ENCODE results near the gene PELO. TPM values are rescaled to one million over a fixed set of nuclear protein-coding genes. Genes with fewer than 3 reads are reported as not detected.
A peak's percentile ranks its signal among the peaks of the same experiment; 100 is the strongest.
"Not testable (repeated sequence)": the region's sequence is repeated elsewhere in the genome, so short reads cannot be mapped to it uniquely, and the experiment has no call there.

PELO gene
- 10 to 100 TPM; 27.9 to 34.6 (median 29.9) TPM for polyA plus RNA-seq (ENCODE audit: insufficient read length in 4 of 4)

GRCh38 chr5:52787600-52788504 lies at the start of gene PELO, which contains the start of gene ITGA1:
TSS of gene PELO (plus strand) at chr5:52787916. CDS start at chr5:52800395, 12,479 bp downstream.
TSS of gene ITGA1 (plus strand) at chr5:52787916. CDS start at chr5:52788354, 438 bp downstream.
- DNase-seq (ENCODE audit: low read depth in 4 of 4, low spot score in 3 of 4): peak; percentile 63 to 76 (median 66)

DNA sequence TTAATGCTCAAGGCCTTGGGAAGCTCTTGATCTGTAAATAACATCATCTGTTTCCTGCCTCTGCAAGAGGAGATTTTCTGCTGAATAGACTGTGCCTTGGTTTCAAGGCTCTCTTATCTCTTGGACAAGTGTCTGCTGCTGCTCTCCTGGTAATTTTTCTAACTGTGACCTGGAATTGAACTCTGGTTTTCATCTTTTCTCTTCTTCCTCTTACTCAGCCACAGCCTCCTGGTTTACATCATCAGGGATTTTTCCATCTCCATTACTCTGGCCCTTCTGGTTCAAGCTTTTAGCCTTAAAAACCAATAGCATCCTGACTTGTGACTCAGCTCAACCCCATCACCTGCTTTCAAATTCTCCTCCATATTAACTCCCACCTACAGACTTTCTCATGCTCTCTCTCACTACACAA lies 49.6 kb upstream of the PELO start:
- DNase-seq (ENCODE audit: low read depth in 4 of 4, low spot score in 3 of 4): no peak

DNA sequence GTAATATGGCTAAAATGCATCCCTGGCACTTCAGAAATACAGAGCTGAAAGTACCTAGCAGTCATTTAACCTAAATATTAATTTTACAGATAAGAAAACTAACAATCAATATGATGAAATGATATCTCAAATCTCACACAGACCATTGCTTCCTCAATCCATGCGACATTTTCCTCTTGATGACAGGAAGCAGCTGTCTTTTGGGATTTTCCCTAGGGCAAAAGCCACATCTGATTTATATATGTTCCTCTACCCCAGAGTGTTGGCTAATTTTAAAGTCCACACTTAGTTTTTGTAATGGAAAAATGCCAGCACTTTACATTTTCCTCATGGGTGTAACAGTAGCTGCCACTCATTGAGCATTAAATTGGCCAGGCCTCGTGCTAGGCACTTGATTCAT lies 47.7 kb upstream of the PELO start:
- DNase-seq (ENCODE audit: low read depth in 4 of 4, low spot score in 3 of 4): no peak

DNA sequence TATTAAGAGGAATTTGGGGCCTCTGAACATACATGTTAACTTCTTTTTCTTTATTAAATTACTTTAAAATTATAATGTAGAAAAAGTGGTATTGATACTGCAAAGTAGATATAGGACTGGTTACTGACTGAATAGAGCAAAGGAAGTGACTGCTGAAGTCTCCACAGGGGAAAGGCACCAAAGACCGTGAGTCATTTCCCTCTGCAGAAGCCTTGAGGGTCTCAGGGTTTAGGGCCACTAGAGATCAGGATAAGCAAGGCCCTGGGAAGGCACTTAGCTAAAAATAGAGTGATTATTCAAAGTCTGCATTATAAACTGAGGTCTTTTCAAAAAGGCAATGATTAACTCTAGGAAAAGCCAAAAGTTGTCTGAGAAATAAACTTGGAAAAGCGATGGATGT lies 44.7 kb upstream of the PELO start:
- DNase-seq (ENCODE audit: low read depth in 4 of 4, low spot score in 3 of 4): no peak

DNA sequence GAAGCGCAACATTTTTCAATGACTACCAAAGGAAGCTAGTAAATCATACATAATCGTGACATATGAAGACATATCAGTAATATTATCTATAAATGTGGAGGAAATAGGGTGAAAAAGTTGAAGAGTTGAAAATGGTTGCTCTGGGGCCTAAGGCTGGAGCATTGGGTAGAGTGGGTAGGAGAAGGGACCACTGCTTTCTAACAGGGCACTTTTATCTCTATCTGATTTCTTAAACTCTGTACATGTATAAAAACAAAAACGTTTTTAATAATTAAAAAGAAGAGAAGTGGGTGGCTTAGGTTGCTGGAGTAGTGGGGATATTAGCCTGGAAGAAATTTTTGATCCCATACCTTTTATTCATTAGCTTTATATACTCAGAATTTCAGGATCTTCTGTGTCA lies 44.2 kb upstream of the PELO start:
- DNase-seq (ENCODE audit: low read depth in 4 of 4, low spot score in 3 of 4): no peak

- no peak for DNase-seq (ENCODE audit: low read depth in 4 of 4, low spot score in 3 of 4)
Observed at GRCh38 chr5:52743970-52744369, 43.7 kb upstream of the PELO start.

GRCh38 chr5:52744867-52745458 lies 42.8 kb upstream of the PELO start:
- DNase-seq (ENCODE audit: low read depth in 4 of 4, low spot score in 3 of 4): not testable (repeated sequence)

- no peak for DNase-seq (ENCODE audit: low read depth in 4 of 4, low spot score in 3 of 4)
Observed at GRCh38 chr5:52746539-52746938, 41.2 kb upstream of the PELO start.

DNA sequence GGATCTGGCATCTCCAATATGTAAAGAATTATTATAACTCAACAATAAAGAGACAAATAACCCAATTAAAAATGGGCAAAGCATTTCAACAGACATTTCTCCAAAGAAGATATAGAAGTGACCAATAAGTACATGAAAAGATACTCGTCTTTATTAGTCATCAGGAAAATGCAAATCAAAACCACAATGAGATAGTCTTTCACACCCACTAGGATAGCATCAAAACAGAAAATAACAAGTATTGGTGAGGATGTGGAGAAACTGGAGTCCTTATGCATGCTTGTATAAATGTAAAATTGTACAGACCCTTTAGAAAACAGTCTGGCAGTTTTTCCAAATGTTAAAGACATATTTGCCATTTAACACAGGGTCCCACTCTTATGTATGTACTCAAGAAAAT lies 39.1 kb upstream of the PELO start:
- no peak for DNase-seq (ENCODE audit: low read depth in 4 of 4, low spot score in 3 of 4)

- no peak for DNase-seq (ENCODE audit: low read depth in 4 of 4, low spot score in 3 of 4)
Observed at GRCh38 chr5:52749666-52750065, 38.0 kb upstream of the PELO start.

GRCh38 chr5:52751137-52751536 lies 36.6 kb upstream of the PELO start:
- DNase-seq (ENCODE audit: low read depth in 4 of 4, low spot score in 3 of 4): no peak

DNA sequence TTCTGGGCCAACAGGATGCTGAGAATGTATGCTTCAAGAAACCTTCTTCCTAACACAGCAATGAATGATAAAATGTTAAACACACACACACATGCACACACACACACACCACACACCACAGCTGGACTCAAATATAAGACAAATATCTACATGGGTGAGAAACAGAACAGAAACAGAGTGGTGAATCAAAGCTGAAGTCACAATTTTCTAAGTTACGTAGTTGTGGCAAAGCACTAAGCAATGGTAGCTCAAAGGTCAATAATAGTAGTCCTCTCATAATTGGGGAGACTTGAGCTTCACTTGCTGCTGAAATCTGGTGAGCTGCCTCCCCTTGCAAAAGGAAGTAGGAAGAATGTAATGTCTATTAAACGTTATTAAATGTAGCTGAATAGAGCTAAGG lies 33.7 kb upstream of the PELO start:
- no peak for DNase-seq (ENCODE audit: low read depth in 4 of 4, low spot score in 3 of 4)

DNA sequence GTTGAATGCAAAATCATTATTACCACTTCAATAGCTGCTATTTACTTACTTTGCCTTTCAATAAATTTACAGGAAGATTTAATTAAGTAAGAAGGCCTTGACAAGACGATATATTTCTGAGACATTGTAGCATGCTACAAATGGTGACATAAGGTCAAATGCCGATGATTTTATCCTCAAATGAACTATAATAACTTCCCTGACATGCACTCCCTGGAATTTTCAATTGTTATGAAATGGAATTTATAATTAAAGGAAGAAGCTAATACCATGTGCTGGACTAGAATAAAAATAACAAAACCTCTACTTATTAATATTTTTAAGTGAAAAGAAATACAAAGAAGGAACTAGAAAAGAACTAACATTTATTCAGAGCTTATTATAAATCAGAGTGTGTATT lies 30.2 kb upstream of the PELO start:
- no peak for DNase-seq (ENCODE audit: low read depth in 4 of 4, low spot score in 3 of 4)

DNA sequence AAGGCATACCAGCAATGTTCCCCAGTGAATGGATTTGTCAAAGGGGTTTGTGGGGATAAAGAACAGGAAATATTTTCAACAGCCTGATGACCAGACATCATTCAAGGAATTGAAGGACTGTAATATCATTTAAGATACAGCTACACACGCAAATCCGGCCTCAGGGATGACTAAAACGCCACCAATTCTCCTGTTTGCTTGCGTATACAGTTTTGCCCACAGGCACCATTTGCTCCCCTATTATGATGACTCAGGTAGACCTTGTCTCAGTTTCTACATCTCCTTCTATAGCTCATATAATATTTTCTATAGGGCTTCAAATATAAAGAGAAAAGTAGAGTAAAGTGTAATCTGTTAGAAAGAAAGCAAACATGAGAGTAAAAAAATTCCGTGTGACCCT lies 29.7 kb upstream of the PELO start:
- DNase-seq (ENCODE audit: low read depth in 4 of 4, low spot score in 3 of 4): no peak

GRCh38 chr5:52759331-52759730 lies 28.4 kb upstream of the PELO start:
- no peak for DNase-seq (ENCODE audit: low read depth in 4 of 4, low spot score in 3 of 4)

- DNase-seq (ENCODE audit: low read depth in 4 of 4, low spot score in 3 of 4): no peak
Observed at GRCh38 chr5:52760695-52761366, 26.9 kb upstream of the PELO start.

- no peak for DNase-seq (ENCODE audit: low read depth in 4 of 4, low spot score in 3 of 4)
Observed at GRCh38 chr5:52767217-52767743, 20.4 kb upstream of the PELO start.

GRCh38 chr5:52767766-52768480 lies 19.8 kb upstream of the PELO start:
- no peak for DNase-seq (ENCODE audit: low read depth in 4 of 4, low spot score in 3 of 4)

DNA sequence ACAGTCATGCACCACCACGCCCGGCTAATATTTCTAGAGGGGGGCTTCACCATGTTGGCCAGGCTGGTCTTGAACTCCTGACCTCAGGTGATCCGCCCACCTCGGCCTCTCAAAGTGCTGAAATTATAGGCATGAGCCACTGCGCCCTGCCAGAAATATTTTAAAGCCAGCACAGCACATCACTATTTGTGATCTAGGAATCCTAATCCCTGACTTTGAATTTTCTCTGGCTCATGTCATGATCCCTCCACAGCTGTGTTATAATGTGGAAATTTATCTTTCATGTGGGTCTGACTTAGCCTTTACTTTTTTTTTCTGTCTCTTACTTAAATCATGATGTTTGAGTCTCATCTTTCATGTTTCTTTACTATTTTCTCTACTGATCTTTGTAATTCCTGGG lies 18.7 kb upstream of the PELO start:
- DNase-seq (ENCODE audit: low read depth in 4 of 4, low spot score in 3 of 4): no peak

GRCh38 chr5:52770287-52770939 lies 17.3 kb upstream of the PELO start:
- DNase-seq (ENCODE audit: low read depth in 4 of 4, low spot score in 3 of 4): no peak

Measured in right renal pelvis (tissue), 4 donors.